Activated CD4-positive, alpha-beta T cell treated with anti-CD3 and anti-CD28 coated beads for 36 hours (primary cell): ENCODE results near the gene C14orf93. TPM values are rescaled to one million over a fixed set of nuclear protein-coding genes. Genes with fewer than 3 reads are reported as not detected.

Experiments used
- ATAC-seq: fragments of 200-7000 bp; cut with Tn5 transposase; one replicate; pipeline ENCODE4 v1.10.0; 2021; ENCODE audit warnings: mild to moderate bottlenecking, moderate library complexity
- CTCF ChIA-PET: fragments of 350-600 bp; sonication (Branson Sonifier 250); formaldehyde crosslinking; loops from one replicate; lab custom pipeline; 2021; ENCODE audit warnings: antibody characterized with exemption; lab: Charles Lee
- POLR2A ChIA-PET: fragments of 350-600 bp; sonication (Branson Sonifier 250); formaldehyde crosslinking; loops from one replicate; lab custom pipeline; 2021; ENCODE audit warnings: antibody characterized with exemption, inconsistent platforms; lab: Charles Lee
- DNase-seq: peaks from one replicate; pipeline ENCODE4 v3.0.0-alpha.2; 2020
- H3K27ac Mint-ChIP-seq: one replicate; pipeline ENCODE4 v1.8.0; 2021; ENCODE audit warnings: mixed read lengths
- H3K27me3 Mint-ChIP-seq: one replicate; pipeline ENCODE4 v1.8.0; 2021; ENCODE audit warnings: mixed read lengths
- H3K36me3 Mint-ChIP-seq: one replicate; pipeline ENCODE4 v1.8.0; 2021; ENCODE audit warnings: low read depth, mixed read lengths
- H3K4me1 Mint-ChIP-seq: one replicate; pipeline ENCODE4 v1.8.0; 2021; ENCODE audit warnings: mixed read lengths
- H3K4me3 Mint-ChIP-seq: one replicate; pipeline ENCODE4 v1.8.0; 2021; ENCODE audit warnings: mild to moderate bottlenecking, moderate library complexity, mixed read lengths
- H3K9me3 Mint-ChIP-seq: one replicate; pipeline ENCODE4 v1.8.0; 2021; ENCODE audit warnings: low read depth, mixed read lengths
- intact Hi-C, 2 experiments: fragments of 100-400 bp; cut with DNase I in 1 of 2; cut with micrococcal nuclease in 1 of 2; formaldehyde crosslinking; loops; one replicate each; pipeline versions ENCODE4 v1.14.2 to v1.15.1; 2022 to 2024; cut with DNase I, micrococcal nuclease
- total RNA-seq, 2 experiments: library from RNA; stranded (reverse); gene quantifications; one replicate each; pipeline ENCODE4 v1.2.3, GENCODE V29; 2021

C14orf93 gene
- total RNA-seq, 2 experiments from 2014 or later = 10.7 to 11.5 TPM

GRCh38 chr14:22981090-22981875, 28.7 kb downstream of the C14orf93 start:
- no peaks in the 10 kb centered on the region for H3K9me3 Mint-ChIP-seq
- ChIA-PET POLR2A (no interaction called here), CTCF (interaction anchor here (0.5 to 18.1 kb wide), 19 partner anchors 9 to 1174 kb away, joined by 3 to 751 read pairs (median 5); partner anchors contain the start of genes CDH24, HAUS4, PRMT5 and RBM23)
- peak overlapping the region; percentile 48 for H3K4me3 Mint-ChIP-seq
- H3K4me1 Mint-ChIP-seq = peaks cover 7% of the 10 kb centered on the region
- H3K27me3 Mint-ChIP-seq = no peaks in the 10 kb centered on the region
- ATAC-seq = no peak
- intact Hi-C loops = loop anchor here (5.0 to 10.0 kb wide), 2 partner anchors 109 to 156 kb away; partner anchors contain the start of genes LRP10 (in 1 of the 2) and MRPL52 (in 1 of the 2)
- H3K36me3 Mint-ChIP-seq = no peaks in the 10 kb centered on the region
- peak; percentile 32 for DNase-seq
- no peak overlapping the region for H3K27ac Mint-ChIP-seq

GRCh38 chr14:22980672-22981089, 29.3 kb downstream of the C14orf93 start:
- ChIA-PET POLR2A (no interaction called here), CTCF (interaction anchor here (0.6 to 18.1 kb wide), 5 partner anchors 8 to 91 kb away, joined by 6 to 751 read pairs (median 37); partner anchors contain the start of genes CDH24 and PRMT5)
- DNase-seq = peak; percentile 56
- intact Hi-C loops = loop anchor here (5.0 to 10.0 kb wide), 2 partner anchors 108 to 156 kb away; partner anchors contain the start of genes LRP10 (in 1 of the 2) and MRPL52 (in 1 of the 2)
- no peaks in the 10 kb centered on the region for H3K27me3 Mint-ChIP-seq
- no peaks in the 10 kb centered on the region for H3K36me3 Mint-ChIP-seq
- peak overlapping the region; percentile 48 for H3K4me3 Mint-ChIP-seq
- no peak overlapping the region for H3K27ac Mint-ChIP-seq
- no peaks in the 10 kb centered on the region for H3K9me3 Mint-ChIP-seq
- H3K4me1 Mint-ChIP-seq = peaks cover 7% of the 10 kb centered on the region
- ATAC-seq = no peak

- H3K9me3 Mint-ChIP-seq = no peaks in the 10 kb centered on the region
- ATAC-seq (no peak), DNase-seq (no peak)
- peak overlapping the region; percentile 26 for H3K4me3 Mint-ChIP-seq
- intact Hi-C loops = loop anchor here (5.0 to 10.0 kb wide), 2 partner anchors 108 to 155 kb away; partner anchors contain the start of genes LRP10 (in 1 of the 2) and MRPL52 (in 1 of the 2)
- no peak overlapping the region for H3K27ac Mint-ChIP-seq
- H3K4me1 Mint-ChIP-seq = peaks cover 7% of the 10 kb centered on the region
- no peaks in the 10 kb centered on the region for H3K36me3 Mint-ChIP-seq
- H3K27me3 Mint-ChIP-seq = no peaks in the 10 kb centered on the region
- ChIA-PET POLR2A (no interaction called here), CTCF (interaction anchor here (18.1 kb wide), 1 partner anchor 80 kb away, joined by 751 read pairs; the partner anchor contains the start of gene CDH24)
Observed at GRCh38 chr14:22979748-22980392, 30.1 kb downstream of the C14orf93 start.

- ChIA-PET CTCF (interaction anchor here (0.6 to 18.1 kb wide), 4 partner anchors 7 to 145 kb away, joined by 3 to 751 read pairs (median 19); partner anchors contain the start of gene CDH24), POLR2A (no interaction called here)
- no peak for ATAC-seq
Observed at GRCh38 chr14:22978981-22979671, 30.8 kb downstream of the C14orf93 start.

GRCh38 chr14:22978487-22978837, 31.5 kb downstream of the C14orf93 start:
- Mint-ChIP-seq H3K27ac (no peak overlapping the region), H3K4me3 (no peak overlapping the region), H3K4me1 (peaks cover 7% of the 10 kb centered on the region), H3K36me3 (no peaks in the 10 kb centered on the region), H3K27me3 (no peaks in the 10 kb centered on the region), H3K9me3 (no peaks in the 10 kb centered on the region)
- intact Hi-C loops = no loop called here
- DNase-seq = no peak
- ChIA-PET POLR2A (no interaction called here), CTCF (interaction anchor here (0.6 to 5.0 kb wide), 6 partner anchors 8 to 144 kb away, joined by 3 to 35 read pairs (median 6); partner anchors contain the start of gene CDH24)
- ATAC-seq = no peak

More at GRCh38 chr14:22978981-22979671, 30.8 kb downstream of the C14orf93 start:
- intact Hi-C loops = no loop called here
- H3K4me1 Mint-ChIP-seq = peaks cover 7% of the 10 kb centered on the region
- no peak overlapping the region for H3K27ac Mint-ChIP-seq
- H3K9me3 Mint-ChIP-seq = no peaks in the 10 kb centered on the region
- H3K36me3 Mint-ChIP-seq = no peaks in the 10 kb centered on the region
- H3K4me3 Mint-ChIP-seq = no peak overlapping the region
- H3K27me3 Mint-ChIP-seq = no peaks in the 10 kb centered on the region
- no peak for DNase-seq

- Mint-ChIP-seq H3K4me1 (peaks cover 7% of the 10 kb centered on the region), H3K36me3 (no peaks in the 10 kb centered on the region), H3K4me3 (no peak overlapping the region), H3K9me3 (no peaks in the 10 kb centered on the region), H3K27me3 (no peaks in the 10 kb centered on the region), H3K27ac (no peak overlapping the region)
- POLR2A ChIA-PET = no interaction called here
- CTCF ChIA-PET = interaction anchor here (0.5 to 5.0 kb wide), 12 partner anchors 9 to 1588 kb away, joined by 3 to 35 read pairs (median 5); partner anchors contain the start of gene CDH24
- intact Hi-C loops = no loop called here
- no peak for ATAC-seq
- DNase-seq = no peak
Observed at GRCh38 chr14:22977684-22978486, 32.1 kb downstream of the C14orf93 start.

GRCh38 chr14:22977434-22977683, 32.6 kb downstream of the C14orf93 start:
- H3K36me3 Mint-ChIP-seq = no peaks in the 10 kb centered on the region
- no peak overlapping the region for H3K27ac Mint-ChIP-seq
- no peak for ATAC-seq
- ChIA-PET CTCF (interaction anchor here (0.6 to 5.0 kb wide), 7 partner anchors 9 to 91 kb away, joined by 4 to 35 read pairs (median 6); partner anchors contain the start of gene CDH24), POLR2A (no interaction called here)
- no peaks in the 10 kb centered on the region for H3K27me3 Mint-ChIP-seq
- H3K9me3 Mint-ChIP-seq = no peaks in the 10 kb centered on the region
- no peak overlapping the region for H3K4me3 Mint-ChIP-seq
- DNase-seq = no peak
- intact Hi-C loops = no loop called here
- peaks cover 7% of the 10 kb centered on the region for H3K4me1 Mint-ChIP-seq

- Mint-ChIP-seq H3K27me3 (no peaks in the 10 kb centered on the region), H3K27ac (no peak overlapping the region), H3K4me3 (no peak overlapping the region), H3K9me3 (no peaks in the 10 kb centered on the region), H3K4me1 (peaks cover 7% of the 10 kb centered on the region), H3K36me3 (no peaks in the 10 kb centered on the region)
- no peak for DNase-seq
- ChIA-PET POLR2A (no interaction called here), CTCF (interaction anchor here (0.7 to 5.0 kb wide), 9 partner anchors 8 to 100 kb away, joined by 3 to 35 read pairs (median 6); partner anchors contain the start of gene CDH24)
- intact Hi-C loops = no loop called here
- ATAC-seq = no peak
Observed at GRCh38 chr14:22976620-22977433, 33.1 kb downstream of the C14orf93 start.

GRCh38 chr14:22974530-22975313, 35.2 kb downstream of the C14orf93 start:
- ATAC-seq (no peak), DNase-seq (no peak)
- Mint-ChIP-seq H3K4me1 (peaks cover 2% of the 10 kb centered on the region), H3K36me3 (no peaks in the 10 kb centered on the region), H3K27ac (no peak overlapping the region), H3K27me3 (no peaks in the 10 kb centered on the region), H3K9me3 (no peaks in the 10 kb centered on the region), H3K4me3 (no peak overlapping the region)
- intact Hi-C loops = no loop called here
- ChIA-PET POLR2A (interaction anchor here (0.6 kb wide), 1 partner anchor 111 kb away, joined by 3 read pairs; no protein-coding TSS in a partner anchor), CTCF (interaction anchor here (0.6 to 5.0 kb wide), 7 partner anchors 9 to 302 kb away, joined by 3 to 35 read pairs (median 5); partner anchors contain the start of gene CDH24)
